Right lobe of liver (tissue), 4 donors: ENCODE results near the gene NPY2R.

ENCODE experiments used
- CTCF ChIP-seq, 4 donors: fragments of 200-600 bp in 3 of 4; fragments of 450-650 bp in 1 of 4; IDR thresholded peaks; one replicate each; pipeline versions ENCODE4 v1.5.1 to v1.8.0; 2016 to 2022; ENCODE audit warnings: antibody characterized with exemption in 4 of 4, mild to moderate bottlenecking in 2 of 4
- POLR2A ChIP-seq: fragments of 450-650 bp; IDR thresholded peaks from one replicate; pipeline ENCODE4 v1.6.1; 2017; ENCODE audit warnings: antibody characterized with exemption, mild to moderate bottlenecking
- donor health status: DM: no; HTN: no; CAD: no.
- donor health status: DM: no; HTN: no; CAD: no.
- donor health status: DM: no; HTN: yes; CAD: no.

- TF ChIP-seq CTCF (IDR thresholded peaks at IDR 0.05) (no peak), POLR2A (no peak)
Observed at GRCh38 chr4:155263480-155263879, 55.0 kb downstream of the NPY2R start.
